ENCODE measurements around the gene ABHD6.

- no peak for TF ChIP-seq CTCF (IDR thresholded peaks at IDR 0.05; ENCODE audit: poor library complexity, severe bottlenecking)
- no peak for TF ChIP-seq SMC3 (conservative IDR thresholded peaks at IDR 0.05; ENCODE audit: poor library complexity)
- TF ChIP-seq, protein P1, sequence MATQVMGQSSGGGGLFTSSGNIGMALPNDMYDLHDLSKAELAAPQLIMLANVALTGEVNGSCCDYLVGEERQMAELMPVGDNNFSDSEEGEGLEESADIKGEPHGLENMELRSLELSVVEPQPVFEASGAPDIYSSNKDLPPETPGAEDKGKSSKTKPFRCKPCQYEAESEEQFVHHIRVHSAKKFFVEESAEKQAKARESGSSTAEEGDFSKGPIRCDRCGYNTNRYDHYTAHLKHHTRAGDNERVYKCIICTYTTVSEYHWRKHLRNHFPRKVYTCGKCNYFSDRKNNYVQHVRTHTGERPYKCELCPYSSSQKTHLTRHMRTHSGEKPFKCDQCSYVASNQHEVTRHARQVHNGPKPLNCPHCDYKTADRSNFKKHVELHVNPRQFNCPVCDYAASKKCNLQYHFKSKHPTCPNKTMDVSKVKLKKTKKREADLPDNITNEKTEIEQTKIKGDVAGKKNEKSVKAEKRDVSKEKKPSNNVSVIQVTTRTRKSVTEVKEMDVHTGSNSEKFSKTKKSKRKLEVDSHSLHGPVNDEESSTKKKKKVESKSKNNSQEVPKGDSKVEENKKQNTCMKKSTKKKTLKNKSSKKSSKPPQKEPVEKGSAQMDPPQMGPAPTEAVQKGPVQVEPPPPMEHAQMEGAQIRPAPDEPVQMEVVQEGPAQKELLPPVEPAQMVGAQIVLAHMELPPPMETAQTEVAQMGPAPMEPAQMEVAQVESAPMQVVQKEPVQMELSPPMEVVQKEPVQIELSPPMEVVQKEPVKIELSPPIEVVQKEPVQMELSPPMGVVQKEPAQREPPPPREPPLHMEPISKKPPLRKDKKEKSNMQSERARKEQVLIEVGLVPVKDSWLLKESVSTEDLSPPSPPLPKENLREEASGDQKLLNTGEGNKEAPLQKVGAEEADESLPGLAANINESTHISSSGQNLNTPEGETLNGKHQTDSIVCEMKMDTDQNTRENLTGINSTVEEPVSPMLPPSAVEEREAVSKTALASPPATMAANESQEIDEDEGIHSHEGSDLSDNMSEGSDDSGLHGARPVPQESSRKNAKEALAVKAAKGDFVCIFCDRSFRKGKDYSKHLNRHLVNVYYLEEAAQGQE (IDR thresholded peaks at IDR 0.05; ENCODE audit: borderline replicate concordance) = no peak
- TF ChIP-seq TAF1 (IDR thresholded peaks at IDR 0.05; ENCODE audit: low read depth) = no peak
- TF ChIP-seq EZH2 (IDR thresholded peaks at IDR 0.05; ENCODE audit: borderline replicate concordance, insufficient read depth, low read length, poor library complexity, severe bottlenecking) = no peak
- TF ChIP-seq RAD21 (conservative IDR thresholded peaks at IDR 0.05) = no peak
Measured at GRCh38 chr3:58324391-58325390, 87.1 kb downstream of the ABHD6 start.

Data from neural cell (in vitro differentiated cells).